CD4-positive, alpha-beta T cell treated with Interleukin-21 for 1 hour (primary cell): ENCODE measurements around the gene SH3BP2.

ENCODE experiments used
- DNase-seq: peaks from one replicate; pipeline ENCODE4 v3.0.0-alpha.2; 2020

SH3BP2 gene

DNA sequence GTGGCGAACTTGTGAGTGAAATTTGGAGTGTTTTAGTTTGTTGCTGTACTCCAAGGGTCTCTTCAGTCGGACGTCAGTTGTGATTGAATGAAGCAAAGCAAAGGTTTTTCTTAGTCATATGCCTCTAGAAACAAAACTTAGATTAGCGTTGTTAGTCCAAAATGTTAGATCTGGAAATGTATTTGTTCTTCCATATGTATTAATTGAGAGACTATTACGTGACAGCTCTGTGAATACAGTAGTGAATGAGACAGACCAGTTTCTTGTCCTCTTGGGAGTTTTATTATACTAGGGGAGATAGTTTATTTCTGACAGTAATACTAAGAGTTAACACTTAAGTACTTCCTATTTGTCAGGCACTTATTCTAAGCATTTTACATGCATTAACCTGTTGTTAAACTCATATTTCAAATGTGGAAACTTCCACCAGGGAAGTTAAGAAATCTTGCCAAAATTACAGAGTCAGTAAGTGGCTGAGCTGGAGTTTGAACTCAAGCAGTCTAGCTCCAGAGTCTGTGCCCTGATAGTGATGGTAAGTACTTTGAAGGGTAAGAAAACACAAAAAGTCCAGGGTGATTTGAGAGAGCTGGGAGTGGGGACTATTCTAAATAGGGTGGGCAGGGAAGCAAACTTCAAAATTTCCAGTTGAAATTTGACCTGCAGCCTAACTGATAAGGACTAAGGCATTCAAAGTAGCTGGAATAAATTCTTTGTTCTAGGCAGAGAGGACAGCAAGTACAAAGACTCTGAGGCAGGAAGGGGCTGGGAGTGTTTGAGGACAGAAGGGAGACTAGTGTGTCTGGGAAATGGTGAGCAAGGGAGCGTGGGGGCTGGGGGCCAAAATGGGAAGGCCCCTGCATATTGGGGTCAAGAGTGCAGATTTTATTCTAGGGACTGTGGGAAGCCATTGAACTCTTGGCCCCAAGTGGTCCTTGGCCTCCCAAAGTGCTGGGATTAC, 67.8 kb downstream of the SH3BP2 start:
- DNase-seq: no peak

DNA sequence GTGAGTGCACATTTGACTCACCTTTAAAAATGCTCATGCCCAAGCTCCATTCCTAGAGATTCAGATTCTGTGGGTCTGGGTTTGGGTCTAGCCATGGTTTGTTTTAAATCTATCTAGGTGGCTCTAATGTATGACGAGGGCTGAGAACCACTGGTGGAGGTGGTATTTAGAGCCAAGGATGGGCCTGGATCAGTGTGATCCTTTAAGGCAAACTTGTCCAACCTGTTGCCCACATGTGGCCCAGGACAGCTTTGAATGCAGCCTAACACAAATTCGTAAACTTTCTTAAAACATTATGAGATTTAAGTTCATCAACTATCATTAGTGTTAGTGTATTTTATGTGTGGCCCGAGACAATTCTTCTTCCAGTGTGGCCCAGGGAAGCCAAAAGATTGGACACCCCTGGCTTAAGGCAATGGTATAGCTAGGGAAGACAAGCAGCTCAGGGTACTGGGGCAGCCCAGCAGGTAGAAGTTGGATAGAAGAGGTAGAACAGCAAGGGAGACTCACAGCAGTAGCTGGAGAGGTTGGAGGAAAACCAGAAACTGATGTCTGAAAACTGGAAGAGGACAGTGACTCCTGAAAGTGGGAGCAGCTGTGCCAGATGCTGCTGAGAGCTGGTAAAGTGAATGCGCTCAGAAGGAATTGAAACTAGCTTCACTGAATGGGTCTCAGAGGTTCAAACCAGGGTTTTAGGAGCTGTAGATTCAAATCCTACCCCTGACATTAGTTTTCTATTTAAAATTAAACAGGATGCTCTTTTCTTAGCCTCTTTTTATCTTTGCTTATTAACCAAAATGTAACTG, 68.9 kb downstream of the SH3BP2 start:
- no peak for DNase-seq

DNA sequence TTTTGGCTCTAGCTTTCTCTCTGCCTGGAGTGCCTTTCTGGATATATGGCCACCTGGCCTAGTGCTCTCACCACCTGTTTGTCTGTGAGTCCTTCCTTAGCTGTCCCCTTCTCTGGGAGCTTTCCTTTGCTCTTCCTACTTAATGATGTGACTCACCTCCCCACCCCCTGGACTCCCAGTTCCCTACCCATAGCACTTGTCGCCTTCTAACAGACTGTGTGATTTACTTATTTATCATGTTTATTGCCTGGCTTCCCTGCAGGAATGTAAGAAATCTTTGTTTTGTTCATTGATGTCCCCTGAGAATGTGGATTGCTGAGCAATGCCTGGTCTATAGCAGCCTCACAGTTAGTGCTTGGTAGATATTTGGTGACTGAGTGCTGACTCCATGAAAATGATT, 69.6 kb downstream of the SH3BP2 start:
- DNase-seq: no peak

DNA sequence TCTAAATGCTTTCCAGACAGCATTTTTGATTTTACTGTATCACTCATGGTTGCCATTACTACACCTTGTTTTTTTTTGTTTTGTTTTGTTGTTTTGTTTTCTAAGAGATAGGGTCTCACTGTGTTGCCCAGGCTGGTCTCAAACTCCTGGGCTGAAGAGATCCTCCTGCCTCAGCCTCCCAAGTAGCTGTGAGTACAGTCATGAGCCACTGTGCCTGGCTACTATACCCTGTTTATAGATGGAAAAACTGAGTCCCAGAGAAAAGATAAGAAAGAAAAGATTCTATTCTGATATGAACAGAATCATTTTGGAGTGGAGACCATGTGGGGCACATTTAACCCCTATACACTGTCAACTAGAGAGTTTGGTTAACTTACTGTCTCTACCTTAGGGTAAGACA, 70.8 kb downstream of the SH3BP2 start:
- DNase-seq: no peak

DNA sequence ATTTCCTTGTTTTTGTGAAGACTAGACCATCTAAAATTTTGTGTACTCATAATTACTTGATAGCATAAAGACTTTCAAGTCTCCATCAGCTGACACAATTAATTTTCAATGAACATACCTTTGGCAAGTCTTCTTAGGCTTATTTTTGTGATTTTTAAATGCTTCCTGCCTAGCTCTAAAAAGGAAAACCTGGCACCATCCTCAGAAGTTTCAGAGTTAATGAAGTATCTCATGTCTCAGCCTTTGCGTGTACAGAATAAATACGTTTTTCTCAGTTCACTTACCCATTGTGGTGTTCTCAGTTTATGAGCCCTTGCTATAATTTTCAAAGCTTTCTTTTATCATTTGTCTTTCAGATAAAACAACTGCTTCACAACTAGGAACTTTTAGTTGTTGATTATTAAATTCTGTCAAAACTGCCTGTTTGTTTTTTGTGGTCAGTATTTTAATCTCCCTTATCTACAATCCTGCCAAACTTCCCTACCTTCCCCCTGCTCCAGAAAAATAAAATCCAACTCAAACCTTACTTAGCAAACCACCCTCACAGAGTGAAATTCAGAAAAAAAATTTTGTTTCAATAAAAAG, 72.4 kb downstream of the SH3BP2 start:
- no peak for DNase-seq

DNA sequence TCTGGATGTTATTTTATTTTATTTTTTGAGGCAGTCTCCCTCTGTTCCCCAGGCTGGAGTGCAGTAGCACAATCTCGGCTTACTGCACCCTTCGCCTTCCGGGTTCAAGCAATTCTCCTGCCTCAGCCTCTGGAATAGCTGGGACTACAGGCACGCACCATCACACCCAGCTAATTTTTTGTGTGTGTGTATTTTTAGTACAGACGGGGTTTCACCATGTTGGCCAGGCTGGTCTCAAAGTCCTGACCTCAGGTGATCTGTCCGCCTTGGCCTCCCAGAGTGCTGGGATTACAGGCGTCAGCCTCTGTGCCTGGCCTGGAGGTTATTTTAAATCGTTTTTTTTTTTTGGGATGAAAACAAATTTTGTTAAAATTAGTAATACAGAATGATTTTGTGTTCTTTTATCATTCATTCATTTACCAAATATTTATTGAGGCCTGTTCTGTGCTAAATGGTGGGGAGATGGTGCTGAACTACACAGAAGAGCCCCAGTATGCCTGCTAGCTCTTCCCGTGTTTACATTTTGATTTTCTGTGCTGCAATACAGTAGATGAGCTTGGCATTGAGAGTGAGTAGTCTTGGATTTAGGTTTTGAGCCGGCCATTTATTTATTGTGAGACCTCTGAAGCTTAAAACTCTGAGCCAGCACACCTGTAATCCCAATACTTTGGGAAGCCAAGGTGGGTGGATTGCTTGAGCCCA, 73.4 kb downstream of the SH3BP2 start:
- no peak for DNase-seq

DNA sequence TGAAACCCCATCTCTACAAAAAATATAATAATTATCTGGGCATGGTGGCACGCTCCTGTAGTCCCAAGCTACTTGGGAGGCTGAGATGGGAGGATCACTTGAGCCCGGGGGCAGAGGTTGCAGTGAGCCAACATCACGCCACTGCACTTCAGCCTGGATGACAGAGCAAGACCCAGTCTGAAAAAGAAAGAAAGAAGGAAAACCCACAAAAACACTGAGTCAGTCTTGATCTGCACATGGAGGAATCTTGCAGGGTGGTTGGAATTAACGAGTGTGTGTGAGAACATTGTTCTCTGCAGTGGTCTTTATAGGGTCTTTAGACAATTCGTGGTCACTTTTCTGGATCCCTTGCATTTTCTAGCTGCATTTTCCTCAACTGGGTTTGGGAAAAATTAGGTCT, 74.0 kb downstream of the SH3BP2 start:
- no peak for DNase-seq

DNA sequence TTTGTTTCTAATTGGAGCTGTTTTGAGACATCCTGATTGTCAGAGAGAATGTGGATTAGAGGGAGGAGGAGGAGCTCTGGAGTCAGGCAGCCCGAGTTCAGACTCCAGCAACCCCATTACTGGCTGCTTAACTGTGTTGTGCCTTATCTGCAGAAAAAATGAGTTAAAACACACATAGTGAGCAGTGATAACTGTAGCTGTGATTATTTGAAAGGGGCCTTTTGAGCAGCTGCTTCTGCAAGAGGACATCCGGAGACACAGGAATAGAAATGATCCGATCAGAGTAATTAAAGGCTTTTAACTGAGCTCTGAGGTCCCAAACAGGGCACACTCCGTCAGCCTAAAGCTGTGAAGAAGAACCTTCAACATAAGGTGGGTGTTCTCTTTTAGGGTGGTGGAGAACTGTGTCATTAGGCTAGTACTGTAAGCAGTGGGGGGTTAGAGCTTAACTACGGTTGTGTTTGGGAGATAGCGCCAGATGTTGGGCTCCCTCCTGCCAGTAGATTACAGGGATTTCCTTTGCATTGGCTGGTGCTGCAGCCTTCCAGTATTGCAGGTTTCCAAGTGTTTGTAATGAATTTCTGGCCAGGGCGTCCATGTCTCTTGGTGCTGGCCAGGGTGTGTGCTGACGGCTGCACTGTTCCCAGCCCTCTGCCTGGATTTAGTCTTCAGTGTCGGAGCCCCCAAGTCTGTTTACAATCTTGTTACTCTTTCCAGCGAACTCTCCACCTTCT, 75.0 kb downstream of the SH3BP2 start:
- no peak for DNase-seq

DNA sequence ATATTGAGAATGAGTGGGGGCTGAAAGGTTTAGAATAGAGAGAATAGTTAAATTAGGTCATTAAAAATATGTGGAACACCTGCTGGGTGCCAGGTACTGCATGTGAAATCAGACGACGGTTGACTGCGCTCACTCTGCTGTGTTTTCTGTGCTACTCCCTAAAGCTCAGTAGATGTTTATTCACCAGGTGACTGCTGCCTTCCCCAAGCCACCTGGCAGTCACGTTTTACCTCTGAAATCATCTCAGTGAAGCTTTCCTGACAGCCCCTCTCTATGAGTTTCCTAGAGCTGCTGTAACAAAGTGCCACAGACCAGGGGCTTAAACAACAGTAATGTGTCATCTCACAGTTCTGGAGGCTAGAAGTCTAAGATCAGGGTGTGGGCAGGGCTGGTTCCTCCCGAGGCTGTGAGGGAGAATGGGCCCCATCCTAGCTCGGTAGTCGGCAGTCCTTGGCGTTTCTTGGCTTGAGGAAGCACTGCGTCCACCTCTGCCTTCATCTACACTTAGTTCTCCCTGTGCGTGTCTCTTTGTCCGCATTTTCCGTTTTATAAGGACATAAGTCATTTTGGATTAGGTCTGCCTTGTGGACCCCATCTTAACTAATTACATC, 76.1 kb downstream of the SH3BP2 start:
- no peak for DNase-seq

DNA sequence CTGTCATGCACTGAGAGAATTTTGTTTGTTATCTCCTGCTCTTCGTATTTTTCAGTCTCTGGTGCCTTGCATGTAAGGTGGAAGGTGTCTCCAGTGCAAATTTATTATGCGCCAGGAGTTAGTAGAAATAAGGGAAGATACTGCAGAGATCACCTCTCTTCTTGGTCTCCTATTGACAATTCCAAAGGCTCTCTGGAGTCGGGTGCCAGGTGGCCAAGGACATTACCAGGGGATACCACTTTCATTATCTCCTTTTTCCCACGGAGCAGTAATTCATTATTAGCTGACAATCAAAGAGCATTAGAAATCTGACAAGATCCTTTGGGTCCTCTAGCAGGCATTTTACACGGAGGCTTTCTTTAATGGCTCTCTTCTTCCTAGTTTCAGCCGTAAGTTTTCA, 76.8 kb downstream of the SH3BP2 start:
- DNase-seq: no peak

DNA sequence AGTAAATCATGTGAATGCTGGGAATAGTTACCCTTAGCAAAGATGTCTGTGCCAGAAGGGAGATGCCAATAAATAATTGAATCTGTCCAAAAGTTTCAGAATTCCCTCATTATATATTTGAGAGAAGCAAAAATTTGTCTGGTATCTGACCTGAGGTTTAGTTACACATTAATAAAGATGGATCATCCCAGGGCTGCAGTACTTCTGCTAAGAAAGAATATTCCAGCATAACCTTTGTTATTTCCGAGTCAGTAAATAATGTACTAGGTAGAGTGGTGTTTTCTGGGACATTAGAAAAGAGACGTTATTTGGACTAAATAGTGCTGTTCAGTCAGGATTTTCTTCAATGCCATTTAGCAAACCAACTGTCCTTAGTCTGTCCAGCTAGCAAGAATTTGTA, 77.2 kb downstream of the SH3BP2 start:
- DNase-seq: no peak

DNA sequence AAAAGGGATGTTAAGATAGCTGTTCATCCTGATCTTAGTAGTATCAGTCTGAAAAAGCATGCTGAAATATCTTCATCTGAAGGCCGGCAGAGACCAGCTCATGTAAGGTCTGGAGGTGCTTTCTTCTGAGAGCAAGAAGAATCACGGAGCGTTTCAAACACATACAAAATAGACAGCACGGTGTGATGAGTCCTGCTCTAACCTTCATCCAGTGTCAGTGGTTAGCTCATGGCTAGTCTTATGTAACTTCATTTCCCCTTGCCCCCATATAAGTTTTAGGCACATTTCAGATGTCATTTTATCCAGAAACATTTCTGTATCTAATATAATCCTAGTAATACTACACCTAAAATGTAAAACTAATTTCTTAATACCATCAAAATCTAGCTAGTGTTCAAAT, 78.6 kb downstream of the SH3BP2 start:
- no peak for DNase-seq

DNA sequence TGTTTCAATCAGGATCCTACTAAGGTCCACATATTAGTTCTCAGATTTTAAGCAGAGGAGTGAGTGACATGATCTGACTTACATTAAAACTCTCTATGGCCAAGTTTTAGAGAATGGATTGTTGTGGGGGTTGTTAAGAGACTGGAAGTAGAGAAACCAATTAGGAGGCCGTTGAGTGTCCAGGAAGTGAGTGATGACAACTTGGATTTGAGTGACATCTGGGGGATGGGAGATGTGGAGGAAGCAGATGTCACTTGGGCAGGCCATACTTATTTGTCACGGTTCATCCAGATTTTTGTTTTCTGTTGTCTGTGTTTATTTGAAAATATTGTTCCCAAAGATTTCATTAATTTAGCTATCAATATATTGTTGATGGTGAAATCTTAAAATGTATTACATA, 79.0 kb downstream of the SH3BP2 start:
- DNase-seq: peak; percentile 7

DNA sequence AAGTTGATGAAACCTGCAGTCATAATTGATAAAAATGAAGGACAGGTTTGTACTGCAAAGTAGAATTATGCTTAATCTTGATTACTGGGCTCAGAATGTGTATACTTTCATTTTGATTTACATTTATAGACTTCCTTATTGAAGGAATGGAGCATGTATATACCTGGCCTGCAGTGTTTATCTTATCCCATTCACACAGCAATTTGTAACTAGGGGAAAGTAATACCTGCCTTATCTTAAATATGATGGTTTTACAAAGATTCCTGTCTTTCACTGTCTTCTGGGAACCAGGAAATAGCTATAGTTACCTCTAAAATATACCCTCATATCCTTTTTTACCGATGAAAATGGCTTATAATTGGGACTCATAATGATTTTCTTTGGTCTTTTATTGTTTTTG, 80.4 kb downstream of the SH3BP2 start:
- no peak for DNase-seq

DNA sequence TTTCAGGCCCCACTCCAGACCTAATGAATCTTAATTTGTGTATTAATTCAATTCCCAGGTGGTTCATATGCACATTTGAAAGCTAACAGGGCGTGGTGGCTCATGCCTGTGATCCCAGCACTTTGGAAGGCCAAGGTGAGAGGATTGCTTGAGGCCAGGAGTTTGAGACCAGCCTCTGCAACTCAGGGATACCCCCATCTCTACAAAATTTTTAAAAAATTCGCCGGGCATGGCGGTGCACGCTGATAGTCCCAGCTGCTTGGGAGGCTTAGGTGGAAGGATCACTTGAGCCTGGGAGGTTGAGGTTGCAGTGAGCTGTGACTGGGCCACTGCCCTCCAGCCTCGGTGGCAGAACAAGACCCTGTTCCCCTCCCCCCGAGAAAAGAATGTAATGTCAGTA, 82.0 kb downstream of the SH3BP2 start:
- DNase-seq: no peak

DNA sequence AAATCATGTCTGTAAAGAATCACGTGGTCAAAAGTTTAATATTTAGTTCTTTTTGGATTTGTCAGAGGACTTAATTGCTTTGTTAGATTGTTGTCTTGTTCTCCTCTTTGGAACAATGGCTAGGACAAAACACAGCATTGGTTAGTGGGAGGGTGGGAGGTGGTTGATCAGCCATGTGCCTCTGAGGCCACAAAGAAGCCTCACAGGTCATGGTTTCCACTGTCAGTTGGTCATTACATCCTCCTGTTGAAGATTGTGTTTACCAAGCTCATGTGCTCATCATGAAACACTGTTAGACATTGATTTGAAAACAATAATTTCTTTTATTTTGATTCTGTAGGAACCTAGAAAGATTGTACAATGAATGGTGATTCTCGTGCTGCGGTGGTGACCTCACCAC, 82.7 kb downstream of the SH3BP2 start:
- no peak for DNase-seq

DNA sequence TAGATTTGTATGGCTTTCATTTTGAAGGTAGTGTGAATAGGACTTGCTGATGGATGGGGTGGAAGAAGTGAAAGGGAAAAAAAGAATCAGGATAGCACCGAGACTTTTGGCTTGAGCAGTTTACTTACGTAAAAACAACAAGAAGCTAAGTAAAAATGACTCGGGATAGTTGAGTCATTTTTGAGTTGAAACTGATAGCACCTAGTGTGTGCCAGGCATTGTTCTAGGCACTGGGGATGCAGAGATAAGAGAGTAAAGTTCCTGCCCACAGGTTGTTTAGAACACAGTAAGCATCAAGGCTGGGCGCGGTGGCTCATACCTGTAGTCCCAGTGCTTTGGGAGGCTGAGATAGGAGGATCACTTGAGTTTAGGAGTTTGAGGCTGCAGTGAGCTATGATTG, 85.5 kb downstream of the SH3BP2 start:
- no peak for DNase-seq

DNA sequence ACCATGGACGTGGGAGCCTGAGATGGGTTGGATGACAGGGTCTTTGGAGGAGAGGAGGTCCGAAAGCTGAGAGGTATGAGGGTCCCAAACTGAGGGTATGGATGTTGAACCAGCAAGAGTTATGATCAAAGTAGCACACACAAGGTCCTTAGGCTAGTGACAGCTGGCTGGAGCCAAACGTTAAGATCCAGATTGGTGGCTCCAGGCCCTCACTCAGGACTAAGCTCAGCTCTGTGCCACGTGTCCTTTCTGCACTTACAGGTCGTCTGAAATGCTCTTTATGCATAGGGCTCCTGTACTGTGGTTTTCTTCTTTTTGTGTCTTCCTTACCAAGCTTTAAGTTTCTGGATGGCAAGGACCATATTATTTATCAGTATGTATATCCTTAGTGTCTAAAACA, 86.1 kb downstream of the SH3BP2 start:
- no peak for DNase-seq

DNA sequence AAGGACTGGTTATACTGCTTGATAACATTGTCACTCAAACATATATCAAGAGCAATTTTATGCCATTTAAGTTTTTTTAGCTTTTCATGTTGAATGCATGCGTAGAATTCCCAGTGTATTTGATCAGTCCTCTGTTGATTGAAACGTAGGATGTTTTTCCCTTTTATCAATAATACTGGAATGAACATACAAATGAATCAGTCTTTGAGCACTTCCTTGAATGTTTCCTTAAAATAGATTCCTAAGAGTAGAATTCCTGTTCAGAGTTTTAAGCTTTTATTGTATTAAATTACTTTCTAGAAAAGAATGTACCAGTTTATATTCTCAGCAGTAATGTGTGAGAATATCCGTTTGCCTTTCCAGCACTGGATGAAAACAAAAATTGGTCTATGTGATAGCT, 88.5 kb downstream of the SH3BP2 start:
- DNase-seq: no peak

DNA sequence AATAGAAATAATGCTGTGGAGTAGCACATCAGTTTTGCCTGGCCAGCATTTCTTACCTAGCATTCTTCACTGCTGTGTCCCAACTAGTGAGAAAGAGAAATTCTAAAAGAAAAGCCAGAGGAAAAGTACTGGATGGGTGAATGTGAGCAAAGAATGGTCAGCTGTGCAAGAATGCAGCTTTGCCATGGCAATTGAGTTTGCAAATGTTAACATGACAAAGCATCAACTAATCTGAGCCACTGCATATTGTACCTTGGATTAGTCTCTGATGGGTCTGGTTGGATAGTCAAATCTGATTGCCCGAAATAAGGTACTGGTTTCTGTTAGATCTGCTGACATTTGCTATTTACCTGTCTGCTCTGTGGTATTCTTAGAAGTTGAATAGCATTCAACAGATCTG, 89.5 kb downstream of the SH3BP2 start:
- no peak for DNase-seq

DNA sequence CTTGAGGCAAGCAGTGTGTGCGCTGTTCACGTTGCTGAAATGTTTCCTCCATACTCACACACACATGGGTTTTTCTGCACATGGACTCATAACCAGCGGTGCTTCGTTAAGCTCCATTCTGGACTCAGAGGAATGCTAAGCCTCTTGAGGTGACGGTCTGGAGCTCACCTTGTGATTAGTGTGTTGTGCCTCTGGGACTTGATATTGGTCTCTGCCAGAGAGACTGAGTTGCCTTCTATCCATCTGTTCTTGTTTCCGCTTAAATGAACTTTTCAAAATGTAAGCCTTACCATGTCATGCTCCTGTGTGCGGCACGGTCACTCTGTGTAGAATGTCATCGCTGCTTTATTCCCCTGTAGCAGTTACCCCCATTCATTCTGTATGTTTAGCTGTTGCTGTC, 93.3 kb downstream of the SH3BP2 start:
- no peak for DNase-seq

DNA sequence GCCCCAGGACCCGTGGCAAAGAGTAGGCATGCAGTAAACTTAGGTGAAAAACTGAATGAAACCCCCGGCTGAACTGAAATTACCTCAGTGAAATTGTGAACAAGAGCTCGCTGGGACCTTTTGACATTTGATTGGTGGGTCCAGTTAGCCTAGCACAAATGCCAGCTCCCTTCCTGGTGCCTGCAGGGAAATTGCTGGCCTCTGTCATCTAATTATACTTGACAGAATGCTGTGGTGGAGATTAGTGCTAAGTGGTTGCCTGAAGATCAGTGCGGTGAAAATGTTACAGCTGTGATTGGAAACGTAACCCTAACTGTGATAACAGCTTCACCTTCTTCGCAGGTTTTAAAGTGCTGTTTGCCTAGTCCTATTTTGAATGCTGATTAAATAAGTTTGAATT, 93.7 kb downstream of the SH3BP2 start:
- no peak for DNase-seq
